GM12891 (cell line): ENCODE measurements around the gene GDPD3.

Source experiments
- DNase-seq: peaks from one replicate; pipeline ENCODE4 v3.0.0; 2011; ENCODE audit warnings: low spot score; ENCODE audit not compliant: insufficient read length
- FAIRE-seq: peaks from 2 replicates; lab custom pipeline; 2011; peaks lifted over from hg19 to GRCh38; lab: Jason Lieb, UNC
- PAX5 ChIP-seq: IDR thresholded peaks from 2 replicates; pipeline ENCODE4 v1.6.1; 2011; ENCODE audit warnings: low read length, moderate library complexity, mild to moderate bottlenecking; ENCODE audit not compliant: insufficient read depth, severe bottlenecking
- POLR2A ChIP-seq: IDR thresholded peaks from 2 replicates; pipeline ENCODE4 v1.6.1; 2011; ENCODE audit warnings: low read depth, low read length, control low read depth
- POLR2AphosphoS5 ChIP-seq: IDR thresholded peaks from 2 replicates; pipeline ENCODE4 v1.6.1; 2011; ENCODE audit warnings: low read depth, low read length, control low read depth
- POU2F2 ChIP-seq: IDR thresholded peaks from 2 replicates; pipeline ENCODE4 v1.6.1; 2011; ENCODE audit warnings: low read depth, mild to moderate bottlenecking, control low read depth, low read length, moderate library complexity
- SPI1 ChIP-seq: IDR thresholded peaks from 2 replicates; pipeline ENCODE4 v1.6.1; 2011; ENCODE audit warnings: low read depth, low read length, control low read depth
- TAF1 ChIP-seq: IDR thresholded peaks from 2 replicates; pipeline ENCODE4 v1.6.1; 2011; ENCODE audit warnings: low read depth, low read length, control low read depth

The GDPD3 gene

GRCh38 chr16:30094541-30095165 lies 18.7 kb downstream of the GDPD3 start:
- no peak for FAIRE-seq
- no peak for DNase-seq
- TF ChIP-seq POU2F2 (no peak), POLR2AphosphoS5 (no peak), POLR2A (no peak), SPI1 (no peak), TAF1 (no peak), PAX5 (no peak)

GRCh38 chr16:30092373-30093010 lies 20.8 kb downstream of the GDPD3 start:
- DNase-seq (peak; percentile 86), FAIRE-seq (no peak)

GRCh38 chr16:30091474-30092372 lies 21.6 kb downstream of the GDPD3 start, which contains the start of gene TBX6:
Gene TBX6, minus strand, starts transcription at chr16:30091924. Its CDS starts 731 bp downstream, at chr16:30091193.
- DNase-seq: peak; percentile 93
- TF ChIP-seq TAF1 (no peak), POU2F2 (no peak), SPI1 (no peak), POLR2AphosphoS5 (no peak), POLR2A (0 out of 2 replicates have a peak, but pooled peaks have one; percentile 16), PAX5 (peak; percentile 47)
- FAIRE-seq: peak; percentile 97

More at GRCh38 chr16:30092373-30093010, 20.8 kb downstream of the GDPD3 start:
- TF ChIP-seq PAX5 (no peak), SPI1 (peak; percentile 67), POLR2AphosphoS5 (no peak; the same call in 1 of the 2 replicates), POU2F2 (peak; percentile 77; the same call in 1 of the 2 replicates), POLR2A (peak; percentile 36; the same call in 1 of the 2 replicates), TAF1 (0 out of 2 replicates have a peak, but pooled peaks have one; percentile 12)

GRCh38 chr16:30090610-30091331 lies 22.6 kb downstream of the GDPD3 start:
- no peak for FAIRE-seq
- DNase-seq: no peak
- no peak for TF ChIP-seq POLR2AphosphoS5
- no peak for TF ChIP-seq POU2F2
- no peak for TF ChIP-seq TAF1
- no peak for TF ChIP-seq POLR2A
- TF ChIP-seq PAX5: no peak
- TF ChIP-seq SPI1: no peak

GRCh38 chr16:30088832-30089624 lies 24.3 kb downstream of the GDPD3 start:
- FAIRE-seq (no peak), DNase-seq (no peak)
- TF ChIP-seq POU2F2 (no peak), TAF1 (no peak), POLR2A (no peak), POLR2AphosphoS5 (no peak), PAX5 (no peak), SPI1 (no peak)

- TF ChIP-seq POU2F2: no peak
- no peak for TF ChIP-seq TAF1
- no peak for TF ChIP-seq PAX5
- no peak for TF ChIP-seq SPI1
- no peak for TF ChIP-seq POLR2A
- TF ChIP-seq POLR2AphosphoS5: no peak
- FAIRE-seq: no peak
Measured at GRCh38 chr16:30088237-30088831, 25.0 kb downstream of the GDPD3 start.

GRCh38 chr16:30087181-30087898 lies 26.0 kb downstream of the GDPD3 start:
- DNase-seq: no peak
- TF ChIP-seq SPI1 (0 out of 2 replicates have a peak, but pooled peaks have one; percentile 17), TAF1 (no peak)
- peak; percentile 33 for FAIRE-seq

More at GRCh38 chr16:30088237-30088831, 25.0 kb downstream of the GDPD3 start:
- no peak for DNase-seq
